Fibroblast of lung (primary cell): ENCODE measurements around the gene MPP3.

Experiments
- EZH2 ChIP-seq: IDR thresholded peaks from 2 replicates; pipeline ENCODE4 v1.5.1; 2012; ENCODE audit warnings: low read length, control low read depth, mild to moderate bottlenecking; ENCODE audit errors: missing control alignments
- TF ChIP-seq, protein P1 (sequence below), 2 donors: IDR thresholded peaks in 1 of 2; conservative IDR thresholded peaks in 1 of 2; 1 replicate in 1 of 2; 2 replicates in 1 of 2; pipeline ENCODE4 v1.5.1; 2011 to 2012; ENCODE audit warnings: low read length in 2 of 2, control low read depth in 1 of 2, inconsistent platforms in 1 of 2, low read depth in 1 of 2, mild to moderate bottlenecking in 1 of 2

DNA sequence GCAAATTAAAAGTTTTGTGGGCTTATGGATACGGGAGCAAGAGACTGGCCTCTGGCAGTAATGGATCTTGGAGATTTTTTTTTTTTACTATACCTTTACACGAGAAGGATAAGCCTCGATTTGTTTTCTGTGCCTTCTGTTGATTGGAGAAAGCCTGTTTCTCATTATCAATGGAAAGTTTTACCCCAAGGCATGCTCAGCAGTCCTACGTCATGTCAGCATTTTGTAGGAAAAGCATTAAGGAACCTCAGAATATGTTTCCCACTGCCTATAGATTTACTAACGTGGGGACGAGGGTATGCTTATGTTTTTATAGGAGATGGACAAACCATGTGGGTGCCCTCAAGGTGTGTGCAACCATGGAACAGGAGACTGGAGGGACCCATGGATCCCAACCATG is 40.9 kb upstream of the MPP3 start:
- TF ChIP-seq, protein P1, sequence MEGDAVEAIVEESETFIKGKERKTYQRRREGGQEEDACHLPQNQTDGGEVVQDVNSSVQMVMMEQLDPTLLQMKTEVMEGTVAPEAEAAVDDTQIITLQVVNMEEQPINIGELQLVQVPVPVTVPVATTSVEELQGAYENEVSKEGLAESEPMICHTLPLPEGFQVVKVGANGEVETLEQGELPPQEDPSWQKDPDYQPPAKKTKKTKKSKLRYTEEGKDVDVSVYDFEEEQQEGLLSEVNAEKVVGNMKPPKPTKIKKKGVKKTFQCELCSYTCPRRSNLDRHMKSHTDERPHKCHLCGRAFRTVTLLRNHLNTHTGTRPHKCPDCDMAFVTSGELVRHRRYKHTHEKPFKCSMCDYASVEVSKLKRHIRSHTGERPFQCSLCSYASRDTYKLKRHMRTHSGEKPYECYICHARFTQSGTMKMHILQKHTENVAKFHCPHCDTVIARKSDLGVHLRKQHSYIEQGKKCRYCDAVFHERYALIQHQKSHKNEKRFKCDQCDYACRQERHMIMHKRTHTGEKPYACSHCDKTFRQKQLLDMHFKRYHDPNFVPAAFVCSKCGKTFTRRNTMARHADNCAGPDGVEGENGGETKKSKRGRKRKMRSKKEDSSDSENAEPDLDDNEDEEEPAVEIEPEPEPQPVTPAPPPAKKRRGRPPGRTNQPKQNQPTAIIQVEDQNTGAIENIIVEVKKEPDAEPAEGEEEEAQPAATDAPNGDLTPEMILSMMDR (conservative IDR thresholded peaks at IDR 0.05 in 1 of 2, IDR thresholded peaks at IDR 0.05 in 1 of 2; ENCODE audit: low read depth in 1 of 2, low read length in 2 of 2), result no peak
- TF ChIP-seq EZH2, result no peak
